Activated CD4-positive, alpha-beta T cell treated with anti-CD3 and anti-CD28 coated beads, Interleukin-2, Interleukin-6, amounts not matched to agents 100 ng/mL and 50 ng/mL, durations not matched to agents 16 hours and 8 hours (primary cell): Measurements from ENCODE around the gene IGSF9.
A peak's percentile ranks its signal among the peaks of the same experiment; 100 is the strongest.

Source experiments
- DNase-seq: peaks from one replicate; pipeline ENCODE4 v3.0.0-alpha.2; 2020

Gene IGSF9

DNA sequence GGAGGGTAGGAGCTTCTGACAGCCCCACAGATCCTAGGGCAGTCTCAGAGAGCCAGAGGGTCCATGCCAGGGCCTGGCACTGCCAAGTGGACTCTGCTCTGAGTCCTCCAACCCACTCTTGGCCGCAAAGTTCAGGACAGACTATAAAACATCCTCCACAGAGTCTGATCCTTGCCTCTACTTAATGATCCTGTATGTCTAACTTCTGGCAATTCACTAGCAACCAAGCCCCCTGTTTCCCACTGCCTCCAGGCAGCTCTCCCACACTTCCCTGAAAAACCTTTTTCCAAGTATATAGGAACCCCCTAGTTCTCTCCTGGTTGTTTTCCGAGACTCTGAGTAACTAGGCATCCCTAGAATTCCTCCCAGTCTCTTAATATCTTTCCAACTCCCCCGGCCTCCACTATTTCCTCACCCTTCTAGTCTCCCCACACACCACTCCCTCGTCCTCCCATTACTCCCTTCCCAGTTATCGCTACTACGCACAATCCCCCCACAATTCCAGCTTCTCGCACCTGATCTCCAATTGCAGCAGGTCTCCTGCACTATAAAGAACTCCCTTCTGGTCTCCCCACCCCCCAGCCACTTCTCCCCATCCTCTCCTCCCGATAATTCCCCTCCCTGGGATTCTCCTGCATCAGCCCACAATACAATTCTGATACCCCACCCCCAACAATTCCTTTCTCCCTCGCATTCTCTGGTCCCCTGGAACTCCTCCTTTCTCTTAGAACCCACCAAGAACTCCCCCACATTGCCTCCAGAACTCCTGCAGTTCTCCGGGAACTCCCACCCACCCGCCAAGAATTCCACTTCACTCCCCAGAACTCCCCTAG, 574 bp downstream of the IGSF9 start:
- DNase-seq = no peak

DNA sequence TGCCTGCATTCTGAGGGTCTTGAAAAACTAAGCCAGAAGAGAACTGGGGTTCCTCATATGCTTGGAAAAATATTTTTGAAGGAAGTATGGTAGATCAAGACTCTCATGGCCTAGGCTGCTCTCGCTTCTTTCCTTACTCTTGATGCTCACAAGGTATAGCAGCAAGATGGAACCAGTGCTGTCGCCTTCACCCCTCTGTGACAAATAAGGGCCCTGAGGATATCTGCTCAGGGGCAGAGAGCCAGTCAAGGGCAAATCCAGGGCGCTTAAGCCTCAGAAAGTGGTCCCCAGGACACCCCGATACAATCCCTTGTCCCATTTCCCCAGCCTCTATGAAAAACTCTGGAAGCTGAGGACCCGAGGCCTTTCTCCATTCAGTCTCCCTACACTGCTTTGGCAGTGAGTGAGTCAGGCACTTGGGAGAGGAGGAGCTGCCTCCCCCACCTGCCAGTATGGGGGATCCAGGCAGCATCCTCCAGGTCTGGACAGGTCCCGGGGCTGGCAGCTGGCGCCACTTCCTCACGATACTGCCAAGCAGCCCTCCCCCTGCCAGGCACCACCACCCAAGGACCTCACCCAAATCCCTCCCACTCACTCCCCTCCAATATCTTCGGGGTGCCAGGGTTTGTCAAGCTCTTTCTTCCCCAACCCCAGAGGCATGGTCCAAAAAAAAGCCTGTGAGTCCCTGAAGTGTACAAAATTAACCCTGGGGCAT, 1.3 kb downstream of the IGSF9 start:
- no peak for DNase-seq

DNA sequence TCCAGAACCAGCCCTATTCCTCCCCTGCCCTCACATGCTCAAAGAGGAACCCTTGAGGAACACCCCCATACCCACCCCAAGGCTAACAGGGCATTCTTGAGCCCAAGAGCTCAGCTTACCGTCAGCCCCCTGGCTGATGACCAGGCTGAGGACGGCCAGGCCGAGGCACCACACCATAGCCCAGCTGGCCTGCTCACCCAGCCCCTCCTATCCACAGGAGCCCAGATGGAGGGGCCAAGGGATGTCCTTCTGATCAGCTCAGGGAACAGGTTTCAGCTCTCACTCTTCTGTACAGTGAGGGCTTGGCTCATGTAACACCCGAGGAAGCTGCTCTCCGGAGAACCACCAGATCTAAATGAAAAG, 2.2 kb downstream of the IGSF9 start:
- DNase-seq = no peak

DNA sequence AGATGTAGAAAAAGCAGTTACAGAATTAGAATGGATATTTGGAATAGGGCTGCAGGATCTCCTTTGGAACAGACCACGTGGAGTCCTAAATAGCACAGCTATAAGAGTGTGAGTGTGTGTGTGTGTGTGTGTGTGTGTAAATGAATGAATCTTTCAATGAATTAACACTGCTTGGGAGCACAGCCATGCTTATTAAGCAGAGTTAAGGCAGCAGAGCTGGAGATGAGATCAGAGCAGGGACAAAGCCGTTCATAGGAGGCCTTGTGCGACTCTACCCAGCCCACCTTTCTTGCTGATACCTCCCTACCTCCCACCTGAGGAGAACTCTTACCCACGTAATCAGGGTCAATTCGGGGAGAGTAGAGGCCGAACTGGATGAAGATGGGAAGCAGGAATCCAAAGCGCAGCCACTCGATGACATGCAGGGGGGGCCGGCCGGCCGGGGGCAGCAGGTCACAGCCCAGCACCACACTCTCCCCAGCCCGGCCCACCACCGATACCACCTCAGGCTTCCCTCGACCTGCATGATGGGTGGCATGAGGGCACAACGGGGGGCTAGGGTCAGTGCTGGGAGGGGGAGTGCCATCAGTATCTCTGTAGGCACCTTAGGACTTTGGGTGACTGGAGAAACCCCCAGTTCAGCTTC, 2.7 kb downstream of the IGSF9 start:
- DNase-seq = no peak

DNA sequence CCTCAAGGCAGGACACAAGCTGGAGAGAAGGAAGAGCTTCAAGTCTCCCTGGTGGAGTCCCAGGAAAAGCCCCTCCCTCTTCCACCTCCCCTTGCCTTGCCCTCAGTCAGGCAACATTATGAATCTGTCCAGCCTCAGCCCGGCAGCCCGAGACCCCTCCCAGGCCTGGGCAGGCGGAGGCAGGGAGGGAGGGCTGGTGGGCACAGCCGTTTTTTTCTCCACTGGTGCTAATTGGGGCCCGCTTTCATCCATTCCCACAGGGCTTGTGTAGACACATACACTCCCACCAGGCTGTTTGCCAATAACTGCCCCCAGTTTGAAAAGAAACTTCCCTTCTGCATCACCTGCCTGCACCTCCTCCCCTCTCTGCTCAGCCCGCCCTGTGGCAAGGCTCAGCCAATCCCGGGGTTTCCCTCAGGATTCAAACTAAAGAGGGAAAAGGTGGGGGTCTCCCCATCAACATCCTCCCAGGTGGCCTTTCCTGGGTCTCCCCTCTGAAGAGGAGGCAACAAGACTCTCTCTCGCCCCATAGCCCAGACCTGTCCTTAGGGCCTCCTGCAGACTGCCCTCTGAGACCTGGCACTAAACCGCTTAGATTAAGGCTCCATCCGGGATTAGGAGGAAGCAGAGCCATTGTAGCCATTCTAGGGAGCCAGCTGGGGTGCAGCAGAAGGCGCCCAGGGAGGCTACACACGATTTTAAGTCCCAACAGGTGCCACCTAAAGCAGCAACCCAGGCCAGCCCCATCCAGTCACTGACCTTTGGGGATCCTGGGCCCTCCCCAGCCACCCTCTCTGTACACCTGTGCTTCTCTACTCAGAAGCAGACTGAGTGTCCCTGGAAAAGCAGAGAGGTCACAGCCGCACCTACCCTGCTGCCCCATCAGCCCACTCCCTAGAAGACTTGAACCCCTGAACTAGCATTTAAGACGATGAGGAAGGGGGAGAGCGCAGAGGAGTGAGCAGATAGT, 3.5 kb downstream of the IGSF9 start:
- DNase-seq = no peak

DNA sequence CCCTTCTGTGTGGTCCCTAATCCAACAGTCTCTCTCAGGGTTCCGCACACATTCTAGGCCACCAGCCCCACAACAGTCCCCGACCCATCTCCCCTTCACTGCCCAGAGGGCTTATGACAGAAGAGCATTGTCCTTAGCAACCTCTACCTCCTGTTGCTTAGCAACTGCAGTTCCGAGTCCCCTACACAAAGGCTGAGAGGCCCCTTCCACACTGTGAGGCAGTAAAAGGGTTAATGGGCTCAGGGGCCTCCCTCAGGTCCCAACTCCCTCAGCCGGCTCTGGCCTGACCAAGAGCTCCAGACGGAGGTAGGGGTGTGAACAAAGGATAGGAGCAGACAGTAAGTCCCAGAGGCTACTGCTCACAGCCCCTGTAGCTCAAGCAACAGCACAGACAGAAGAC, 4.3 kb downstream of the IGSF9 start:
- no peak for DNase-seq

DNA sequence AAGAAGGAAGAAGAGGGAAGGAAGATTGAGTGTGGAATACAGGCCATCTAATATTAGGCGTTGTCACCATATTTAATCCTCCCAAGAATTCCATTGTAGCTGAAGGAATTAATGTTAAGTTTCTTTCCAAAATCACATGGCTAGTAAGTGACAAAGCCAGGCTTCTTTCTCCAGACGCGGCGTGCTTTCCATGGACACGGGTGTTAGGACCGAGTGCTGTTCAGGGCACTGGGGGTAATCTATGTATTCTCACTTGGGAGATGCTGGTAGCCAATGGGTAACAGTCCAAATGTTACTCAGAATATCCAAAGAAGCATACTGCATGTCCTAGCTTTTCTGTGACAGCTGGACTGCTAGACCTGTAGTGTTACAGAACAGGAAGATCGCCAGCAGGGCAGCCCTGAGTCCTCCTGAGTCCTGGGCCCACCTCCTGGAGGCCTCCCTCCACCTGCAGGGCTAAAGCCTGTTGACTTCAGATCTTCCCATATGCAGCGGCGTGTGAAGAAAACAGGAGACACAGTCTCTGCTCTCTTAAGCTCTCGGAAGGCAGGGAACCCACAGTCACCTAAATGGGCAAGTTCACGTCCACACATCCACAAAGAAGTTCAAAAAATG, 5.3 kb downstream of the IGSF9 start:
- DNase-seq = no peak

DNA sequence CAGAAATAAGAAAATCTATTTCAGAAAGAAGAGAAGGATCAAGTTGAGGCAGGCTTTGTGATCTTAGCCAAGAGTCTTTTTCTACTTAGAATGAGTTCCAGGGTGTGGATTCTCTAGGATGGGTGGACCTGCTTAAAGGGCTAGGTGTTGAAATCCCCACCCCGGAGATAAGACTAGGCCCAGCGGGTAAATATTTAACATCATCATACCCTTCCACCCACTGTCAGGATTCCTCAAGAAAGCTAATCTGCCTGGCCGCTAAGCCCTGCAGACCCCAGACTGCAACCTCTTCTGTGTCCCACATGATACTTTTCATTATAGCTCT, 5.8 kb downstream of the IGSF9 start:
- DNase-seq = no peak

DNA sequence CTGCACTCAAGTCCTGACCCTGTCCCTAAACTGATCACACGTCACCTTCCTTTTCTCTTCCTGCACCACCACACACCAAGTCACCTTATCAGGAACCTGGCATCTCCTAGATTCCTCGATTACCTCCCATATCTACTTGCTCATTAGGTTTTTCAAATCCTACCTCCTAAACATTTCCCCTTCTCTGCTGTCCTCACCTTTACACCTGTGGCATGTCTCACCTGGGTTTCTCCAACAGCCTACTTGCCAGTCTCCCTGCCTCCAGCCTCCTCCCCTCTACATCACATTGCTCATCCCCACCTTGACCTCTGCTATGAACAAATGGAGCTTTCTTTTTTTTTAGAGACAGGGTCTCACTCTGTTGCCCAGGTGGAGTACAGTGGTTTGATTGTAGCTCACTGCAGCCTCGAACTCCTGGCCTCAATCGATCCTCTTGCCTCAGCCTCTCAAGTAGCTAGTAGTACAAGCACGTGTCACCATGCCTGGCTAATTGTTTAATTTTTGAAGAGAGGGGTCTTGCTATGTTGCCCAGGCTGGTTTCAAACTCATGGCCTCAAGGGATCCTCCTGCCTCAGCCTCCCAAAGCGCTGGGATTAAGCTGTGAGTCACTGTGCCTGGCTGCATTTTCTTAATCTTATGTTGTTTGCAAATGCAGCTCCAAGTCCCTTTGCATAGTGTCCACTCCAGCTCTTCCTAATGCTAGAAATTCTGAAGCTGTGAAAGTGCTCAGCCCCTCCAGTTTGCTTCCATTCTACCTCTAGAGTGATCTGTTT, 6.3 kb downstream of the IGSF9 start:
- no peak for DNase-seq

DNA sequence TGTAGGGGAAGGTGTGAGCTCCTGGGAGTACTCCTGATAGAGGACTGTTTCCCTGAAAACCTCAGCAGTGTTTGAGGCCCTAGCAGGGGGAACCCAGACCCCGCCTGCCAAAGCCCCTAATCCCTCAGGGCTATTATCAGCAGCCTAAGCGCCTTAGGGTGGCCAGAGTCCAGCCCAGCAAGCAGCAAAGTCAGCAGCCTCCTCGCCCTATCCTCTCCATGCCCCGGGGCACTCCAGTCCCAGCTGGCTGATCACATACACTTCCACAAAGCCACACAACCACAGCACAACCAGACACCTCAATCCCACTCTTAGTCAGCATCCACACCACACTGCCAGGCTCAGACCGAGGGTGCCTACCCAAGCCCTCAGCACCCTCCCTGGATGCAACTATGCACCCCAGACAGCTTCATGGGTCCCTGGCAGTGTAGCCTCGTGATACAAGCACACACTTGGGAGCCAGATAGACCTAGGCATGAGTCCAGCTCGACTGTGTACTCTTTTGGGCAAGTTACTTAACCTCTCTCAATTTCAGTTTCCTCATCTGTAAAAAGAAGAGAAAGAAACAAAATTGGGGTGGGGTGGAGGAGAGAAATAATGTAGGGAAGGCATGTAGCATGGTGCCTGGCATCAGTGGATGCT, 7.1 kb downstream of the IGSF9 start:
- peak; percentile 48 for DNase-seq

DNA sequence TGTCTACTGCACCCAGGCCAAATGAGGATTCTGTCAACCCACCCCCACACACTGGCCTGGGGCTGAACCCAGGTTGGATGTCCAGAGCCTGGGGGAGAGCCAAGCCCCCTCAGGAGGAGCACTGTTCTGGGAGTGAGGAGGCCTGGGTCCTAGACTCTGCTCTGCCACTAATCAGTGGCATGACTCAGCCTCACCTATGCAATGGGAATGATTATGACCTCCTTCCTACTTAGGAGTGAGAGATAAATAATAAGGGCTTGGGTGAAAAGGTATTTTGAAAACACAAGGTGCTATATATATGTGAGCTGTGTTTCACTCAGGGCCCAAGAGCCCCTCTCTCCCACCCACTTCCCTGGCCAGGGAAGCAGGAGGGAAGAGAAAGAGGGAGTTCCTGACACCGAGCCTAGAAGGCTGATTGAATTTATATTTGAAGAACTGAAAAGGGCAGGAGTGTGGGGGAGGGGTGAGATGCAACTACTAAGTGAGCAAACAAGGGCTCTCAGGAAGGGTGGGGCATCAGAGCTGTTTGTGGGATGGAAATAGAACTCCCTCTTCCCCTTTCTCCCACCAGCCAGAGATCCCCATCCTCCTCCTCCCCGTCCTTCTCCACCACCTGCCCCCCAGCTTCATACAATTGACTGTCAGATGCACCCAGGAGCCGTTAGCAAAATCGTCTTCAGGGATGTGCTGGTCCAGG, 8.2 kb downstream of the IGSF9 start:
- DNase-seq = no peak

DNA sequence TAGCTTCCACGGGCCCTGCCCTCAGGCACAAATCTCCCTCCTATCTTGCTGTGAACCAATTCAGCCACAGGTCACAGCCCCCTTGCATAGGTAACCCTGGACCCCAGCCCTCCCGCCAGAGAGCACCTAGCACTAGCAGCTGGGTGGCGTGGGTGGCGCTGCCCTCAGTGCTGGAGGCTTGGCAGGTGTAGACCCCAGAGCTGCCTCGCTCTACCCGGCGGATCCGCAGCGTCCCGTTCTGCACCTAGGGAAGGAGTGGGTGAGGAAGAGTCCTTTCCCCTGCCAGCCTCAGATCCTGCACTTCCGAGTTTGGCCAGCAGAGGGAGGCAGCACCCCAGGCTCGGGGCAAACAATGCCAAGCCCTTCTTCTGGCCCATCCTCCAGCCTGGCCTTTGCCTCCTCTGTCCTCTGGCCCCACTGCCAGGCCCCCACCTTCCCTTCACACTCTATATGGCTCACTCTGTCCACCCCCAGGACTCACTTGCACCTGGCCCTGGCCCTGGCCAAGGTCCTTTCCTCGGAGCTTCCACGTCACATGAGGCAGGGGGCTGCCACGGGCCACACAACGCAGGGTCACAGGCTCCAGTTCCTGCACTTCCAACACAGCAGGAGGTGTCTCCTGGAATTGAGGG, 9.0 kb downstream of the IGSF9 start:
- peak; percentile 88 for DNase-seq

DNA sequence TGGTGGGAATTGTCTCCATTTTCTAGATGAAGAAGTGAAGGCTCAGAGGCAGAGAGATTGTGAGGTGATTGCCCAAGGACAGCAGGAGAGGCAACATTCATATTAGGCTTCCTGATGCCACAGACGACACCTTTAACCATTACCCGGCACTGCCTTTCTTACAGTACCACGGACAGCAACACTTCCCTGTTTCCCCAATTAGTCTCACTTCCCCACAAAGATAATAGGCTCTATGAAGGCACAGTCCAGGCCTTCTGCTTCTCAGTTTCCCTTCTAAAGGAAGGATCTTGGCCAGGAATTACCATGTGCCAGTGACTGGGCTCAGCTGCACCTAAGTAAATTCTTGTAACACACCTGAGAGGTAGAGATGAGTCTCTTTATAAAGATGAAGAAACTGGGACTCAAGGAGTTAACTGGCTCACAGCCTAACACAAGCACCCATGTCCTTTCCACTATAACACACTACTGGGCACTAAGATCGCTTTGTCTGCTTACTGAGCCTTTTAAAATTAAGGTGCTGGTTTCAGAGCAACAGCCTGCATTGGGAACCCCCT, 9.6 kb downstream of the IGSF9 start:
- DNase-seq = no peak

DNA sequence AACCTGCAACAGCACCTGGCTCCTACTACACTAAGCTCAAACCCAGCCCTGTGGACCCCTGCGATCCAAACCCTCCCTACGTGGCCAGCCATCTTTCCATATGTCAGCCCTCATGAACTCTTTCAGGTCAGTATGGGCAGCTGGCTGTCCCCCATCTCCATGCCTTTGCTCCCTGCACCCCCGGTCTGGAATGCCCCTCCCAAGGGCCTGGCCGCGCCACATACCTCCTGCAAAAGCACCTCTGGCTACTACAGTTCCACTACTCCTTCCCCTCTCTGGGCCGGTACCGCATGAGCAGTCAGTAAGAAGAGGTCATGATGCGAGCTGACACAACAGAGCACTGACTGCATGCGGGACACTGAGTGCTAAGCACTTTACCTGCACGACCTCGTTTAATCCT, 10.1 kb downstream of the IGSF9 start:
- no peak for DNase-seq

DNA sequence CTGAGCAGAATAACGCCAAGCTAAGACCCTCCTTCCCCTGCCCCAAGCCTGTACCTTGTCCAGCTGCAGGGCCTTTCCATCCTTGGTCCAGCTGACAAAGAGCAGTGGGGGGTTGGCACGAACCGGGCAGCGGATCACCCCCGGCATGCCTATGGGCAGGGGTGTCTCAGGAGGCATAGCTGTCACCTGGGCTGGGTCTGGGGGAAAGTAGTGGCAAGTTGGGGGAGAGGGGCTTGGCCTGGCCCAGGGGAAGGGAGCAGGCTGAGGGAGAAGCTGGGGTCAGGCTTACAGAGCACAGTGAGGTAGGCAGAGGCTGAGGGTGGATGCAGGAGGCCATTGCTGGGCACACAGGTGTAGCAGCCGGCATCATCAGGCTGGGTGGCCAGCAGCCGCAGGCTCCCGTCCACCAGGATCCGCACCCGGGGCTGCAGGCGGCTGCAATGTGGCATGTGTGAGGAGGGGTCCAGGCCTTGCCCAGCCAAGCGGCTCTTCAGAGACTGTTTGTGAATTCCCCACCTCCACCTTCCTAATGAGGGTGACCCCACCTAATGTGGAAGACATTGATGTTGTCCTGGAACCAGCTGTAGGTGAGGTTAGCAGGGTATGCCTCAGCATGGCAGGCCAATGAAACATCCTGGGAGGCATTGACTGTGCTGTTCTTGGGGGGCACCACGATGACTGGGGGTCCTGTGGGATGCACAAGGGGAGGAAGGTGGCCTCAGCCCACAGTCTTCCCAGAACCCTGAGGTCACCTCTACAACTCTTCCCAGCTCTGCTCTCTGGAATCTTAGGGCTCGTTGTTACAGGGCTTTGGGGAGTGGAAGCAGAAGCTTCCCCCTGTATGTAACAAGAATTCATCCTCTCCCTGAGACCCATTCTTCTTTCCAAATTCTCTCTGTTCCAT, 11.0 kb downstream of the IGSF9 start:
- no peak for DNase-seq

DNA sequence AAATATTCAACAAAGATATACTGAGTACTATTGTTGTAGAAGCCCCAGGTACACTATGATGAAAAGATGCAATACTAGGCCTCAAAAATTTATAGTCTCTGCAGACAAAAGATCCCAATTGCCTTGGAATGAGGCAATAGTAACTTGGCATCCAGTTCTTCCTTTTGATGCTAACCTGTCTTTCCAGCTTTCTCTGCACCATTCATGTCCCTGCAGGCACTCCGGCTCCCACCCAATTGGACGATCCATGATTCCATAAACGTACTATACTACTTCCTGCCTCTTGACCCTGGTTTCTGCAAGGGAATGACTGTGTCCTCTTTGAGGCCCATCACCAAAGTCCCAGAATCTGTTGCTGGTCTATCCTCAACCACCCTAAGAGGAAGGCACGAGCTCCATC, 12.1 kb downstream of the IGSF9 start:
- no peak for DNase-seq

DNA sequence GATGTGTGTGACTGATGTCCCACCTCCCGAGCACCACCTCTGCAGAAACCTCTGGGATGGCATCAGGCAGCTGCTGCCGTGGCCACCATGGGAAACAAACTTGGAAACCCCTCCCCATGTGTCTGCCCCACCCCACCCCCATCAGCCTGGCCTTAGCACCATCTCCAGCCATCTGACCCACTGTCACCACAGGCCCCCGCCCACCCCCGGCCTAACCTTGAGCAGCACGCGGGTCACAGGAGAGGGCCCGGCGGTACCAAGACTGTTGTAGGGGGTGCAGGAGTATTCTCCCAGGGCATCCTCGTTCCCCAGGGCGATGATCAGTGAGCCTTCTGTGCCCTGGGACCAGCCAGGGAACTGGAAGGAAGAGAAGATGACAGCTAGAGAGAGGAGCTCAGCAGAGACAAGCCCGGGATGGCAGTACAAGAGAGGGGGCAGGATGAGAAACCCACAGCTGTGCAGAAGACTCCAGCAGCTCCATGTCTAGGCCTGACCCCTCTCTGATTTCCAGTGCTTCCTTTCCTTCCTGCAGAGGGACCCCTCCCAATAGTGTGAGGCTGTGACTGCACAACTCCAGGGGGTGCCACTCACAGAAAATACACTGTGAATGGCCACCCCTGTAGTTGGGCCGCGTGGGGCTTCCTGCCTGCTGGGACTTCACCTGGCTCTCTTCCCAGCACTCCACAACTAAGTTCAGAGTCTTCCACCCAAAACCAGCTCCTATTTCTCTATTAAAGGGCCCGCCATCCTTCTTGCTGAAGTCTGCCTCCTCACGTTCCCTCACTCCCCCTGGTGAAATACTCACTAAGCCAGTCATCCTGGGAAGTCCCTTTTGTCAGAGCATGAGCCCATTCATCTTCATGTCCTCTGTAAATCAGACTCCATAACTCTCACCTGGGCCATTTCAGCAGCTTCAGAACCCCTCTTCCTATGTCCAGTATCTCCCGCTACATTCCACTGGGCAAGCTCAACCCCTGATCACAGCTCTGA, 12.8 kb downstream of the IGSF9 start:
- DNase-seq = no peak
